GM06990 (cell line): ENCODE results near the gene FAM76A.

Experiments
- DNase-seq: peaks from one replicate; pipeline ENCODE4 v3.0.0-alpha.2; 2011; ENCODE audit not compliant: insufficient read length; ENCODE audit errors: extremely low read depth
- H3K27me3 ChIP-seq: replicated peaks from 2 replicates; pipeline ENCODE4 v1.6.0; 2011; ENCODE audit warnings: low read length; ENCODE audit not compliant: control insufficient read depth, insufficient read depth
- H3K36me3 ChIP-seq: 2 replicates; pipeline ENCODE4 v1.5.1; 2011; ENCODE audit warnings: low read length; ENCODE audit not compliant: control insufficient read depth, insufficient read depth
- H3K4me3 ChIP-seq: replicated peaks from 2 replicates; pipeline ENCODE4 v1.5.1; 2011; ENCODE audit warnings: low read depth, mild to moderate bottlenecking, control low read depth, low read length
- TF ChIP-seq, protein P1 (sequence below): IDR thresholded peaks from 2 replicates; pipeline ENCODE4 v1.5.1; 2011; ENCODE audit warnings: low read length, control low read depth, mild to moderate bottlenecking, inconsistent platforms; ENCODE audit not compliant: insufficient read depth, poor library complexity, severe bottlenecking

The FAM76A gene

DNA sequence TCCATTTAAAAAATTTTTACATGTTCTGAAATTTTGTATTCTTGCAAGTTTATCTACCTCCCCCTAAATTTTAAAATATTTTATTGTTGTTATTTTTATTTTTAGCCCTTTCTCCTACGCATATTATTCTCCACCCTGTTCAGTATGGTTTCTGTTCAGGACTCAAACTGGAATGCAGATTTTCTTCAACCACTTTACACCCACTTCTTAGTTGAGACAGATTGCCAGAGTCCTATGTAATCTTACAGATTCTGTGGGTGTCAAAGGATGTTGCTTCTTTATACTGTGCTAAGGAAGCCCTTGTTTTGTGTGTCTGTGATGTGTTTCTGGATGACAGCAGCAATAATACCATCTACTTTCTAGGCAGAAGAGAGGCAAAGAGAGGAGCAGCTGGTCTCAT, 84.1 kb downstream of the FAM76A start:
- Histone ChIP-seq H3K36me3 (peaks cover 1% of the 10 kb centered on the region), H3K4me3 (no peak overlapping the region), H3K27me3 (no peaks in the 10 kb centered on the region)
- TF ChIP-seq, protein P1, sequence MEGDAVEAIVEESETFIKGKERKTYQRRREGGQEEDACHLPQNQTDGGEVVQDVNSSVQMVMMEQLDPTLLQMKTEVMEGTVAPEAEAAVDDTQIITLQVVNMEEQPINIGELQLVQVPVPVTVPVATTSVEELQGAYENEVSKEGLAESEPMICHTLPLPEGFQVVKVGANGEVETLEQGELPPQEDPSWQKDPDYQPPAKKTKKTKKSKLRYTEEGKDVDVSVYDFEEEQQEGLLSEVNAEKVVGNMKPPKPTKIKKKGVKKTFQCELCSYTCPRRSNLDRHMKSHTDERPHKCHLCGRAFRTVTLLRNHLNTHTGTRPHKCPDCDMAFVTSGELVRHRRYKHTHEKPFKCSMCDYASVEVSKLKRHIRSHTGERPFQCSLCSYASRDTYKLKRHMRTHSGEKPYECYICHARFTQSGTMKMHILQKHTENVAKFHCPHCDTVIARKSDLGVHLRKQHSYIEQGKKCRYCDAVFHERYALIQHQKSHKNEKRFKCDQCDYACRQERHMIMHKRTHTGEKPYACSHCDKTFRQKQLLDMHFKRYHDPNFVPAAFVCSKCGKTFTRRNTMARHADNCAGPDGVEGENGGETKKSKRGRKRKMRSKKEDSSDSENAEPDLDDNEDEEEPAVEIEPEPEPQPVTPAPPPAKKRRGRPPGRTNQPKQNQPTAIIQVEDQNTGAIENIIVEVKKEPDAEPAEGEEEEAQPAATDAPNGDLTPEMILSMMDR = no peak
- no peak for DNase-seq

DNA sequence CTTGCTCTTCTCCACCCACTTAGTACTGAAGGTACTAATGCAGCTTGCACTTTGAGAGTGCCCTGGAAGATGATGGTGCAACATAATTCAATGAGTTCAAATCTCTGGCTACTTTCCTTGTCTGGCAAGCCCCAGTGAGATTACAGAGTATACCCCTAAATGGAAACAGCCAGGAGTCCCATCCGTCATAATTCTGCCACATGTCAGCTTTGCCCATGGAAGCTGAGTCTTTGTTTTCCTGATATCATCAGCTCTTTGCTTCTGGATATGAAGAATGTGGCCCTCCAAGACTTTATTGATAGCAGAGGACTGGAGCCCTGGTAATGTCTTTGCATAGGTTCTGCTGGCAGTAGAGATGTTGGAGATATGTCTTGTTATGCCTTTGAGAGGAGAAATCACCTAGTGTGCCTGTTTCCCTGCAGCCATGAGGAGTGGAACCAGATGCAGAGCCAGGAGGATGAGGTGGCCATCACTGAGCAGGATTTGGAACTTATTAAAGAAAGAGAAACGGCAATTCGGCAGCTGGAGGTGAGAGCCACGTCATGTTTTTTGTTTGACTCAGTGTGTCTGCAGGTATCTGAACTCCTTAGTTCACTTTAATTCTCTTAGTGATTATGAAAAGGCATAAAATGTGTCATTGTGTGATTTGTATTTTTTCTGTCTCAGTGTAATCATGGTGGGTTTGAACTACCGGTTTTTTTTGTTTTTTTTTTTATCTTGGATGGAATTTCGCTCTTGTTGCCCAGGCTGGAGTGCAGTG, 86.2 kb downstream of the FAM76A start:
- peaks cover 3% of the 10 kb centered on the region for H3K36me3 ChIP-seq
- H3K4me3 ChIP-seq = no peak overlapping the region
- DNase-seq = no peak
- no peaks in the 10 kb centered on the region for H3K27me3 ChIP-seq
- TF ChIP-seq, protein P1 = no peak
